HL-60 (cell line): ENCODE measurements around the gene S100B.

Experiments used
- DNase-seq, 2 experiments: peaks; one replicate each; pipeline ENCODE4 v3.0.0-alpha.2; 2010 to 2020; ENCODE audit warnings: low read depth in 1 of 2, low spot score in 1 of 2
- H3K27ac ChIP-seq: fragments of 250-450 bp; sonication (Bioruptor Pico); replicated peaks from 2 replicates; pipeline ENCODE4 v1.5.1; 2020; ENCODE audit warnings: mild to moderate bottlenecking, moderate library complexity
- H3K27me3 ChIP-seq: fragments of 250-450 bp; sonication (Bioruptor Pico); 2 replicates; pipeline ENCODE4 v1.5.1; 2021; ENCODE audit warnings: mild to moderate bottlenecking, moderate library complexity; ENCODE audit not compliant: insufficient read depth, poor library complexity, severe bottlenecking
- H3K4me3 ChIP-seq: replicated peaks from 2 replicates; pipeline ENCODE4 v1.5.1; 2011; ENCODE audit warnings: mild to moderate bottlenecking, control low read depth, low read length; ENCODE audit not compliant: insufficient read depth
- CTCF ChIP-seq: IDR thresholded peaks from one replicate; pipeline ENCODE4 v1.5.1; 2011; ENCODE audit warnings: low read length, control low read depth, inconsistent platforms; ENCODE audit not compliant: insufficient read depth
- GABPA ChIP-seq: IDR thresholded peaks from 2 replicates; pipeline ENCODE4 v1.6.1; 2012; ENCODE audit warnings: low read depth
- POLR2AphosphoS5 ChIP-seq: IDR thresholded peaks from 2 replicates; pipeline ENCODE4 v1.6.1; 2012; ENCODE audit warnings: low read depth
- SPI1 ChIP-seq: IDR thresholded peaks from 2 replicates; pipeline ENCODE4 v1.6.1; 2012; ENCODE audit warnings: low read depth, mild to moderate bottlenecking, borderline replicate concordance
- TF ChIP-seq, protein P1 (sequence below): IDR thresholded peaks from 2 replicates; pipeline ENCODE4 v1.6.1; 2012; ENCODE audit warnings: low read depth; ENCODE audit not compliant: insufficient replicate concordance

The S100B gene

GRCh38 chr21:46616656-46617055 lies 11.8 kb upstream of the S100B start:
- Histone ChIP-seq H3K27me3 (no peaks in the 10 kb centered on the region), H3K27ac (peak overlapping the region; percentile 35), H3K4me3 (no peak overlapping the region)
- DNase-seq: no peak
- TF ChIP-seq POLR2AphosphoS5: no peak
- no peak for TF ChIP-seq GABPA
- TF ChIP-seq SPI1: no peak
- no peak for TF ChIP-seq CTCF
- TF ChIP-seq, protein P1, sequence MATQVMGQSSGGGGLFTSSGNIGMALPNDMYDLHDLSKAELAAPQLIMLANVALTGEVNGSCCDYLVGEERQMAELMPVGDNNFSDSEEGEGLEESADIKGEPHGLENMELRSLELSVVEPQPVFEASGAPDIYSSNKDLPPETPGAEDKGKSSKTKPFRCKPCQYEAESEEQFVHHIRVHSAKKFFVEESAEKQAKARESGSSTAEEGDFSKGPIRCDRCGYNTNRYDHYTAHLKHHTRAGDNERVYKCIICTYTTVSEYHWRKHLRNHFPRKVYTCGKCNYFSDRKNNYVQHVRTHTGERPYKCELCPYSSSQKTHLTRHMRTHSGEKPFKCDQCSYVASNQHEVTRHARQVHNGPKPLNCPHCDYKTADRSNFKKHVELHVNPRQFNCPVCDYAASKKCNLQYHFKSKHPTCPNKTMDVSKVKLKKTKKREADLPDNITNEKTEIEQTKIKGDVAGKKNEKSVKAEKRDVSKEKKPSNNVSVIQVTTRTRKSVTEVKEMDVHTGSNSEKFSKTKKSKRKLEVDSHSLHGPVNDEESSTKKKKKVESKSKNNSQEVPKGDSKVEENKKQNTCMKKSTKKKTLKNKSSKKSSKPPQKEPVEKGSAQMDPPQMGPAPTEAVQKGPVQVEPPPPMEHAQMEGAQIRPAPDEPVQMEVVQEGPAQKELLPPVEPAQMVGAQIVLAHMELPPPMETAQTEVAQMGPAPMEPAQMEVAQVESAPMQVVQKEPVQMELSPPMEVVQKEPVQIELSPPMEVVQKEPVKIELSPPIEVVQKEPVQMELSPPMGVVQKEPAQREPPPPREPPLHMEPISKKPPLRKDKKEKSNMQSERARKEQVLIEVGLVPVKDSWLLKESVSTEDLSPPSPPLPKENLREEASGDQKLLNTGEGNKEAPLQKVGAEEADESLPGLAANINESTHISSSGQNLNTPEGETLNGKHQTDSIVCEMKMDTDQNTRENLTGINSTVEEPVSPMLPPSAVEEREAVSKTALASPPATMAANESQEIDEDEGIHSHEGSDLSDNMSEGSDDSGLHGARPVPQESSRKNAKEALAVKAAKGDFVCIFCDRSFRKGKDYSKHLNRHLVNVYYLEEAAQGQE: no peak

DNA sequence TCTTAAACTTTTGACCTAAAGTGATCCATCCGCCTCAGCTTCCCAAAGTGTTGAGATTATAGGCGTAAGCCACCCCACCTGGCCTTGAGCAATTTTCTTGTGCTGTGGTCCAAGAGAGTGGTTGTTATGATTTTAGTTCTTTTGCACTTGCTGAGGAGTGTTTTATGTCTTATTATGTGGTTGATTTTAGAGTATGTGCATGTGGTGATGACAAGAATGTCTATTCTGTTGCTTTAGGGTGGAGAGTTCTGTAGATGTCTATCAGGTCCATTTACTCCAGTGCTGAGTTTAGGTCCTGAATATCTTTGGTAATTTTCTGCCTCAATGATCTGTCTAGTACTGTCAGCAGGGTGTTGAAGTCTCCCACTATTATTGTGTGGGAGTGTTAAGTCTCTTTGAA lies 11.2 kb upstream of the S100B start:
- DNase-seq: no peak
- no peak overlapping the region for H3K27ac ChIP-seq
- no peak for TF ChIP-seq POLR2AphosphoS5
- TF ChIP-seq, protein P1: no peak
- no peak for TF ChIP-seq SPI1
- TF ChIP-seq GABPA: no peak
- no peak for TF ChIP-seq CTCF

GRCh38 chr21:46613391-46613790 lies 8.5 kb upstream of the S100B start:
- Histone ChIP-seq H3K27me3 (no peaks in the 10 kb centered on the region), H3K27ac (no peak overlapping the region), H3K4me3 (no peak overlapping the region)
- no peak for DNase-seq
- no peak for TF ChIP-seq GABPA
- TF ChIP-seq, protein P1: no peak
- no peak for TF ChIP-seq POLR2AphosphoS5
- no peak for TF ChIP-seq SPI1
- no peak for TF ChIP-seq CTCF

More for the DNA sequence above, 11.2 kb upstream of the S100B start:
- no peak overlapping the region for H3K4me3 ChIP-seq
- H3K27me3 ChIP-seq: no peaks in the 10 kb centered on the region
